Stimulated activated CD4-positive, alpha-beta T cell treated with anti-CD3 and anti-CD28 coated beads, Interleukin-1b, Interleukin-23, amount 100 ng/mL, for 4 hours (primary cell): Measurements from ENCODE around the gene OR51A4.
"Not testable (repeated sequence)": the region's sequence is repeated elsewhere in the genome, so short reads cannot be mapped to it uniquely, and the experiment has no call there.

Experiments
- DNase-seq, 2 donors: peaks; one replicate each; pipeline ENCODE4 v3.0.0-alpha.2; 2020; ENCODE audit warnings: low read depth in 2 of 2

Gene OR51A4, protein sequence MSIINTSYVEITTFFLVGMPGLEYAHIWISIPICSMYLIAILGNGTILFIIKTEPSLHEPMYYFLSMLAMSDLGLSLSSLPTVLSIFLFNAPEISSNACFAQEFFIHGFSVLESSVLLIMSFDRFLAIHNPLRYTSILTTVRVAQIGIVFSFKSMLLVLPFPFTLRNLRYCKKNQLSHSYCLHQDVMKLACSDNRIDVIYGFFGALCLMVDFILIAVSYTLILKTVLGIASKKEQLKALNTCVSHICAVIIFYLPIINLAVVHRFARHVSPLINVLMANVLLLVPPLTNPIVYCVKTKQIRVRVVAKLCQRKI

DNA sequence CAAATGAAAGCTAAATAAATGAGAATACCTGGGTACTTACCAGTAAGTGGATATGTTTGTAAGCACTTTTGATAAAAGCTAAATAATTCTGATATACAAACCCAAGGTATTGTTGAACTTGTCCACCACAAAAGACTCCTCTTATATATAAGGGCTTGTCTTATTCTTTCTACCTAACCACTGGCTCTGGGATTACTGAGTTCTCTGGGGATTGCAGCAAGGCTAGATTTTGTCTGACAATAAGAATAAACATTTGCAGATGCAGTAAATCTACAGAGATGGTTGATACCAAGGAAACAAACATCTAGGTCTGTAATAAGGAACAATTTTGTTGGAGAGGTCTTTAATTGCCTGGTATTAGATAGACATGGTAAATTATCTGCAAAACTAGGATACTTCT, at the start of gene OR51A4:
TSS of gene OR51A4 (minus strand) at position 101 of the 400 bp plus-strand sequence. CDS start 505 bp downstream, outside the sequence.
- DNase-seq, result no peak

DNA sequence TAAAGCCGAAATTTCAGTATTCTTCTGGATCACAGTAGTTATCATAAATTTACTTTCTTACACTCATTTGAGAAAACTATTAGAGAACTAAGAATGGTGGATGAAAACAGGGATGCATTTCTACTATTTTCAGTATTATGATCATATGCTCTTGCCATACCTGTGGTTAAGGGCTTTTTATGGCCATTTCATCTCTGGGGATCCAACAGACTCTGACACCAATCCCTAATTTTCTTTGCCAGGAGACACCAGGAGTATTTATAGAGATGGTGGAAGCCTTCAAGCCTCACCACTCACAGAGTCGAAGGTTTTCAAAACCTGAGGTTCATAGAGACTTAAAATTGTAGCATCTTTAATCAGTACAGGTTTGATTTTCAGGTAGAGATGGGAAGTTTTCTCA, 47.1 kb upstream of the OR51A4 start, which contains the start of gene OR51L1:
TSS of gene OR51L1 (plus strand) at position 301 of the 400 bp plus-strand sequence. CDS start 4,132 bp downstream, outside the sequence.
- no peak for DNase-seq

DNA sequence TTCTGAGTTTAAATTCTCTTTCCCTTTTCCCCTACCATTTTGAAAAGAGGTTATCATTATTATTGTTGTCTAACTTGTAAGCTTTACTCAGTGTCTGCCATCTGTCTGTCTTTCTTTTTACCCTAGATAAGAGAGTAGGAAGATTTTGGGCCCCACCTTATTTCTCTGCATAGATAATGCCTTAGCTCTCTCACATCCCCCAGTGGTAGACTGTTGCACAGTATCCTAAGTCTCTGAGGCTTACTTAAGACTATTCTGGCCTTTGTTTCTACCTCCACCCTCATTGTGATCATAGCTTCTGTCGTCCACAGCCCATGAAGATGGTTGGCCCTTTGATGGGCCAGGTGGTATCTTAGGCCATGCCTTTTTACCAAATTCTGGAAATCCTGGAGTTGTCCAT, 43.7 kb upstream of the OR51A4 start:
- DNase-seq, result no peak

DNA sequence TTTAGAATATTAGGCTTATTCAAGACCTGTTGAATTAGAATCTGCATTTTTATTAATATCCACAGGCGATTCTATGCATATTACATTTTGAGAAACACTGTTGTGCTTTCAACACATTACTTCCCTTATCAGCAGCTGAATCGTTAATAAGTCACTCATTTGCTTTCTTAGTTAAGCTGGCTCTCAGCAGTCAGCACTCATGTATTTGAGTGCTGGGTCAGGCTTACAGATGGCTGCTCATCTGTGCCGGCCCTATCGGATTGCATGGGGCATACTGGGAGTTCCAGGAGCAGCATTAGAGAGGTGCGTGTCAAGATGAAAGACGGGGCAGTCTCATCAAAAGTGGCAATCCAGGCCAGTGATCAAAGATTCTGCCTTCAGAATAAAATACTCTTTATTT, 36.4 kb upstream of the OR51A4 start:
- no peak for DNase-seq

- no peak for DNase-seq
Measured at GRCh38 chr11:4982678-4983077, 35.3 kb upstream of the OR51A4 start.

GRCh38 chr11:4979036-4979435, 31.6 kb upstream of the OR51A4 start:
- DNase-seq, result no peak

- DNase-seq, result no peak
Measured at GRCh38 chr11:4975436-4975835, 28.0 kb upstream of the OR51A4 start.

- no peak for DNase-seq
Measured at GRCh38 chr11:4962816-4963215, 15.4 kb upstream of the OR51A4 start.

DNA sequence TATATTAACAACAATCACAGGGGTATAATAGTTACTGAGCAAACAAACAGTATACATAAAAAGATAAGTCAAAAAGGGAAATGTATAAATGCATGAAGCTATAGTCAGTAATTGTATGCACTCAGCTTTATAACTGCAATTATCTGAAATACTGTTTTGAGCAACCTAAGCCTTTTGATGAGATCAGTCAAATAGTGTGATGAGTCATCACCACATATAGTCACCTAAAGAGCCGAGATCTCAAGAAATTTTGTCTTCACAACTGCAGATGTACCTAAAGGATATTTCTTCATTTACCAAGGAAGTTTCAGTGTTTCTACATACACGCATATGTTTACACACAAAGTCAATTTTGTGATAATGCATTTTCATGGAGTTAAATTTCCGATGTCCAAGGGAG, 13.5 kb upstream of the OR51A4 start:
- no peak for DNase-seq

DNA sequence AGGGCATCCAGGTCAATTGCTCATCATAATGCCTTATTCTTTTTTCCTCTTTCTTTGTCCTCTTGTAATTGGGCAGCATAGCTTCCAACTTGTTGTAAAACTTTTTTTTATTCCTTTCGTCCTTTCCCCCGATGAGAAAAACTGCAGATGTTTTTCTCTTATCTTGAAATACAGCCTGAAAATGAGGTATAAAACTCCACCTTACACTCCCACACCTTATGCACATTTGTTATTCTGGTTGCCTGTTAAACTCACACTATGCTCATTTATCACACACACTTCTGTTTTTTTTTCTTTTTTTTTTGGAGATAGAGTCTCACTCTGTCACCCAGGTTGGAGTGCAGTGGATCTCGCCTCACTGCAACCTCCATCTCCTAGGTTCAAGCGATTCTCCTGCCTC, 10.0 kb upstream of the OR51A4 start:
- DNase-seq, result no peak

- DNase-seq, result not testable (repeated sequence)
Measured at GRCh38 chr11:4955613-4956012, 8.2 kb upstream of the OR51A4 start, which contains the start of gene OR51A2. Gene OR51A2 (minus strand): TSS chr11:4955713. CDS start chr11:4955713, 0 bp downstream.

GRCh38 chr11:4936745-4937144, 10.7 kb downstream of the OR51A4 start:
- DNase-seq, result no peak

- DNase-seq, result no peak
Measured at GRCh38 chr11:4932751-4933150, 14.7 kb downstream of the OR51A4 start.

DNA sequence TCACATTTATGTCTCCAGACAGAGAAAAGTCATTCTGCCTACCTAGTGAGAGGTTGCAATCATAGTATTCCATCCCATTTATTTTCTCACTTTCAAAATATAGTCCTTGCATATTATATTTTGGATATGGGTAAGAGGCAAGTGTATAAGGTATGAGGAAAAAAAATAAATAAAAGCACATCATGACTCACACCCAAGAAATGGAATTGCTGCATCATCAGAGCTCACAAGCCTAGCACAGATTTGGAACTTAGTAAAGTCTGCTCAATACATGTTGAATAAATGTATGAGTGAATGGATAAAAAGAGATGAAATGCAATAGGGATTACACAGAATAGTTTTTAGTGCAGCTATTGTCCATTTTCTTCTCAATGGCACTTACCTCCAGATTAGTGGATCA, 20.8 kb downstream of the OR51A4 start:
- DNase-seq, result no peak

- no peak for DNase-seq
Measured at GRCh38 chr11:4924239-4924638, 23.2 kb downstream of the OR51A4 start, which contains the start of gene OR51G1. Gene OR51G1 (minus strand): TSS chr11:4924339. CDS start chr11:4924339, 0 bp downstream.

DNA sequence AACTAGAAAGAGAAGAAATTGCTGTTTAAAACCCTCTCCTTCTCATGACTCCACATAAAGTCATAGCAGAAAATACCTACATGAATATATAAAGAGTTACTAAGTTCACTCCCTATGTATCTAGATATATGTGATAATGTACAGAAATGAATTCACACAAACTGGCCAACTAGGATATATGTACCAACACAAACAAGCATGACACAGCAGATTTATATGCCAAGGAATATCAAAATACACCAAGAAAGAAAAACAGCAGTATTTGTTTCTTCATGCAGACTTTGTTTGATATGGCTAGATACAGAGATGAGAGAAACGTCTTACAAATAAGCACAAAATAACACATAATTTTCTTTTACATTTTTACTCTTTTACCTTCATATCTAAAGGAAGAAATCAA, 25.1 kb downstream of the OR51A4 start:
- no peak for DNase-seq

DNA sequence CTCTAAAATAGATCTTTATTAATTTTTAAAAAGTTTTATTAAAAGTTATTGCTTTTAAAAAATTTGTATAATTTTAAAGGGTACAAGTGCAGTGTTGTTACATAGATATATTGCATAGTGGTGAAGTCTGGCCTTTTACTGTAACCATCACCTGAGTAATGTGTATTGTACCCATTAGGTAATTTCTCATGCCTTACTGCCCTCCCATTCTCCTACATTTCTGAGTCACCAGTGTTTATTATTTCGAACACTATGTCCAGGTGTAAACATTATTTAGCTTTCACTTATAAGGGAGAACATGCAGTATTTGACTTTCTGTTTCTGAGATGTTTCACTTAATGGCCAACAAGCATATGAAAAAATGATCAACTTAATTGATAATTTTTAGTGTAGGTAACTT, 25.6 kb downstream of the OR51A4 start:
- DNase-seq, result no peak

- DNase-seq, result no peak
Measured at GRCh38 chr11:4919250-4919649, 28.2 kb downstream of the OR51A4 start, which contains the start of gene OR51G2. Gene OR51G2 (minus strand): TSS chr11:4919350. CDS start chr11:4915663, 3,687 bp downstream.

GRCh38 chr11:4916581-4916980, 30.8 kb downstream of the OR51A4 start:
- no peak for DNase-seq

DNA sequence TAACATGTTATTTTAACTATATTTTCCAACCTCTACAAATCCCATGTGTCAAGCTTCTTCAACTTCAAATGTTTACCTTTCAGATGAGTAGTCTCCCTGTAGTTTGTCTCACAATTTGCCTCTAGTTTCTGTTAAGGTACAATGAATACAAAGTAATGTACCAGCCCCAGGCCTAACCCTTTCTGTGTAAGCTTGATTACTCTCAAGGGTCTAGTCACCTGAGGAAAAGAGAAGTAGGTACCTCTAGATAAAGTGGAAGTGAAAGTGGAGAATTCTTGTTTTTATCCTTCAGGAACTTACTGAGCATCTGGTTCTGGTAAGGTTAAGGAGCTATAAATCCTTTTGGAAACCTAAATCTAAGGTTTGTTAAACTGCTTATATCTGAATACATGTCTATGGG, 43.9 kb downstream of the OR51A4 start, which contains the start of gene OR51A7:
TSS of gene OR51A7 (plus strand) at position 300 of the 400 bp plus-strand sequence. CDS start 3,587 bp downstream, outside the sequence.
- no peak for DNase-seq
